Transverse colon (tissue), 4 donors: Measurements from ENCODE around the gene GJD3. TPM values are rescaled to one million over a fixed set of nuclear protein-coding genes. Genes with fewer than 3 reads are reported as not detected.
"Not testable (repeated sequence)": the region's sequence is repeated elsewhere in the genome, so short reads cannot be mapped to it uniquely, and the experiment has no call there.

ENCODE experiments used
- DNase-seq: peaks from one replicate; pipeline ENCODE4 v3.0.0-alpha.2; 2019
- H3K27ac ChIP-seq, 4 donors: fragments of 200-600 bp; sonication (generic); 2 replicates each; pipeline ENCODE4 v1.5.1; 2016 to 2018; ENCODE audit warnings: inconsistent platforms in 4 of 4
- H3K27me3 ChIP-seq: fragments of 200-600 bp; sonication (generic); 2 replicates; pipeline ENCODE4 v1.5.1; 2017; ENCODE audit warnings: inconsistent platforms
- H3K36me3 ChIP-seq, 4 donors: fragments of 200-600 bp; sonication (generic); 2 replicates each; pipeline ENCODE4 v1.5.1; 2017 to 2019; ENCODE audit warnings: inconsistent platforms in 4 of 4
- H3K4me1 ChIP-seq, 4 donors: fragments of 200-600 bp; sonication (generic); 2 replicates each; pipeline ENCODE4 v1.5.1; 2017 to 2020; ENCODE audit warnings: inconsistent platforms in 4 of 4
- H3K4me3 ChIP-seq, 4 donors: fragments of 200-600 bp; sonication (generic); 1 replicate in 1 of 4; 2 replicates in 3 of 4; pipeline versions ENCODE4 v1.5.1 to v1.6.1; 2017 to 2019; ENCODE audit warnings: inconsistent platforms in 4 of 4
- H3K9me3 ChIP-seq, 2 donors: fragments of 200-600 bp; sonication (generic); 2 replicates each; pipeline ENCODE4 v1.5.1; 2017 to 2019; ENCODE audit warnings: inconsistent platforms in 2 of 2
- CTCF ChIP-seq, 5 experiments: fragments of 200-600 bp in 3 of 5; fragments of 450-650 bp in 2 of 5; sonication (generic) in 3 of 5; IDR thresholded peaks; 1 replicate in 2 of 5; 2 replicates in 3 of 5; pipeline ENCODE4 v1.5.1; 2016 to 2017; ENCODE audit warnings: antibody characterized with exemption in 5 of 5, inconsistent platforms in 3 of 5, mild to moderate bottlenecking in 2 of 5, moderate library complexity in 1 of 5
- EP300 ChIP-seq: sonication (generic); formaldehyde crosslinking; IDR thresholded peaks from one replicate; pipeline ENCODE4 v1.6.1; 2017; ENCODE audit warnings: antibody characterized with exemption, low read depth
- POLR2A ChIP-seq: fragments of 450-650 bp; IDR thresholded peaks from one replicate; pipeline ENCODE4 v1.6.1; 2016; ENCODE audit warnings: antibody characterized with exemption, mild to moderate bottlenecking, moderate library complexity
- POLR2AphosphoS5 ChIP-seq, 3 donors: sonication (generic); formaldehyde crosslinking; IDR thresholded peaks; one replicate each; pipeline ENCODE4 v1.6.1; 2016; ENCODE audit warnings: antibody characterized with exemption in 3 of 3
- WGBS, 2 donors: methylation state at CpG; one replicate each; pipeline ENCODE4 v1.1.5; 2018; ENCODE audit warnings: low coverage in 1 of 2; 5-methylcytosine and 5-hydroxymethylcytosine counted together
- in situ Hi-C, 4 donors: fragments of 200-750 bp; cut with MboI; loops; one replicate each; pipeline versions ENCODE4 v1.15.0 to v1.15.1; 2017; ENCODE audit warnings: low sequenced_read_pairs in 3 of 4, low pct_ligation_motif_present in 1 of 4, low pct_unique_long_range_greater_than_20kb in 1 of 4
- intact Hi-C: fragments of 100-400 bp; cut with DNase I; formaldehyde crosslinking; loops from one replicate; pipeline ENCODE4 v1.15.1; 2023; ENCODE audit warnings: low total_unique reads
- total RNA-seq, 4 donors: library from RNA; depleted of rRNA; stranded (reverse); fragments of >200 nt; gene quantifications; one replicate each; pipeline ENCODE4 v1.1.0, GENCODE V29; 2016

GJD3 gene
- total RNA-seq, 4 donors from 2014 or later = not detected

- Histone ChIP-seq H3K27ac (no peak overlapping the region), H3K27me3 (no peaks in the 10 kb centered on the region), H3K9me3 (no peaks in the 10 kb centered on the region), H3K4me3 (no peak overlapping the region), H3K36me3 (no peaks in the 10 kb centered on the region), H3K4me1 (no peaks in the 10 kb centered on the region)
- 76 to 100% methylated on average over 1 of the region's 1 CpG for WGBS, 2 donors
- intact Hi-C loops = no loop called here
- DNase-seq = no peak
- in situ Hi-C loops = loop anchor here in 1 of 4 donors (10.0 kb wide), 1 partner anchor 45 kb away; the partner anchor contains the start of gene GJD3
- TF ChIP-seq POLR2AphosphoS5 (IDR thresholded peaks at IDR 0.05) = no peak
- no peak for TF ChIP-seq EP300
- TF ChIP-seq CTCF (IDR thresholded peaks at IDR 0.05) = no peak
- TF ChIP-seq POLR2A = no peak
Observed at GRCh38 chr17:40410082-40410481, 45.5 kb upstream of the GJD3 start.

GRCh38 chr17:40409540-40409939, 45.0 kb upstream of the GJD3 start:
- H3K9me3 ChIP-seq, H3K27me3 ChIP-seq, H3K27ac ChIP-seq, in situ Hi-C loops, H3K36me3 ChIP-seq, intact Hi-C loops, H3K4me3 ChIP-seq, DNase-seq, H3K4me1 ChIP-seq: not testable (repeated sequence)
- WGBS, 2 donors = 95% methylated on average over 4 of the region's 4 CpGs; no CpG with 5 or more reads in 1 of the 2 donors

- Histone ChIP-seq H3K27me3 (no peaks in the 10 kb centered on the region), H3K36me3 (no peaks in the 10 kb centered on the region), H3K9me3 (no peaks in the 10 kb centered on the region), H3K4me3 (no peak overlapping the region), H3K27ac (no peak overlapping the region), H3K4me1 (no peaks in the 10 kb centered on the region)
- in situ Hi-C loops = no loop called here
- DNase-seq = no peak
- TF ChIP-seq CTCF (IDR thresholded peaks at IDR 0.05) (no peak), EP300 (no peak), POLR2AphosphoS5 (IDR thresholded peaks at IDR 0.05) (no peak)
- WGBS, 2 donors = 95 to 98% methylated on average over 3 of the region's 3 CpGs
- intact Hi-C loops = no loop called here
Observed at GRCh38 chr17:40407460-40407859, 42.9 kb upstream of the GJD3 start.

GRCh38 chr17:40404003-40404402, 39.5 kb upstream of the GJD3 start:
- no peaks in the 10 kb centered on the region for H3K27me3 ChIP-seq
- intact Hi-C loops (no loop called here), in situ Hi-C loops (no loop called here)
- H3K9me3 ChIP-seq = no peaks in the 10 kb centered on the region
- 86 to 100% methylated on average over 3 of the region's 3 CpGs for WGBS, 2 donors
- no peak overlapping the region for H3K27ac ChIP-seq
- DNase-seq = no peak
- H3K4me1 ChIP-seq = no peaks in the 10 kb centered on the region
- no peak overlapping the region for H3K4me3 ChIP-seq
- no peaks in the 10 kb centered on the region for H3K36me3 ChIP-seq
- no peak for TF ChIP-seq POLR2A
- TF ChIP-seq POLR2AphosphoS5 (IDR thresholded peaks at IDR 0.05) = no peak
- no peak for TF ChIP-seq CTCF (IDR thresholded peaks at IDR 0.05)
- no peak for TF ChIP-seq EP300

GRCh38 chr17:40402668-40403067, 38.1 kb upstream of the GJD3 start:
- H3K9me3 ChIP-seq = no peaks in the 10 kb centered on the region
- DNase-seq = no peak
- TF ChIP-seq EP300 = no peak
- TF ChIP-seq CTCF (IDR thresholded peaks at IDR 0.05) = no peak
- TF ChIP-seq POLR2A = no peak
- TF ChIP-seq POLR2AphosphoS5 (IDR thresholded peaks at IDR 0.05) = no peak
- 70 to 80% methylated on average over 1 of the region's 1 CpG for whole genome bisulfite sequencing, 2 donors
- no peaks in the 10 kb centered on the region for H3K27me3 ChIP-seq
- intact Hi-C loops (no loop called here), in situ Hi-C loops (no loop called here)
- no peaks in the 10 kb centered on the region for H3K36me3 ChIP-seq
- no peaks in the 10 kb centered on the region for H3K4me1 ChIP-seq
- H3K27ac ChIP-seq = no peak overlapping the region
- H3K4me3 ChIP-seq = no peak overlapping the region
